Central memory CD8-positive, alpha-beta T cell (primary cell): ENCODE measurements around the gene NRTN.

Experiments
- ATAC-seq: fragments of 150-1000 bp; cut with Tn5 transposase; replicated peaks from 2 replicates; pipeline ENCODE4 v1.10.0; 2022; ENCODE audit warnings: mild to moderate bottlenecking, moderate FRiP score, moderate number of reproducible peaks; ENCODE audit not compliant: poor library complexity, severe bottlenecking; ENCODE audit errors: extremely low read depth
- DNase-seq, 2 donors: peaks; one replicate each; pipeline ENCODE4 v3.0.0; 2021; ENCODE audit warnings: low spot score in 2 of 2
- H3K27ac Mint-ChIP-seq: one replicate; pipeline ENCODE4 v1.8.0; 2022; ENCODE audit warnings: low read depth, mild to moderate bottlenecking, moderate library complexity, mixed read lengths
- H3K27me3 Mint-ChIP-seq: one replicate; pipeline ENCODE4 v1.8.0; 2022; ENCODE audit warnings: mixed read lengths
- H3K36me3 Mint-ChIP-seq: one replicate; pipeline ENCODE4 v1.8.0; 2022; ENCODE audit warnings: mild to moderate bottlenecking, moderate library complexity, mixed read lengths; ENCODE audit not compliant: insufficient read depth
- H3K4me1 Mint-ChIP-seq: one replicate; pipeline ENCODE4 v1.8.0; 2022; ENCODE audit warnings: mixed read lengths
- H3K4me3 Mint-ChIP-seq: one replicate; pipeline ENCODE4 v1.8.0; 2022; ENCODE audit warnings: mild to moderate bottlenecking, moderate library complexity, mixed read lengths
- H3K9me3 Mint-ChIP-seq: one replicate; pipeline ENCODE4 v1.8.0; 2022; ENCODE audit warnings: mixed read lengths

The NRTN gene

DNA sequence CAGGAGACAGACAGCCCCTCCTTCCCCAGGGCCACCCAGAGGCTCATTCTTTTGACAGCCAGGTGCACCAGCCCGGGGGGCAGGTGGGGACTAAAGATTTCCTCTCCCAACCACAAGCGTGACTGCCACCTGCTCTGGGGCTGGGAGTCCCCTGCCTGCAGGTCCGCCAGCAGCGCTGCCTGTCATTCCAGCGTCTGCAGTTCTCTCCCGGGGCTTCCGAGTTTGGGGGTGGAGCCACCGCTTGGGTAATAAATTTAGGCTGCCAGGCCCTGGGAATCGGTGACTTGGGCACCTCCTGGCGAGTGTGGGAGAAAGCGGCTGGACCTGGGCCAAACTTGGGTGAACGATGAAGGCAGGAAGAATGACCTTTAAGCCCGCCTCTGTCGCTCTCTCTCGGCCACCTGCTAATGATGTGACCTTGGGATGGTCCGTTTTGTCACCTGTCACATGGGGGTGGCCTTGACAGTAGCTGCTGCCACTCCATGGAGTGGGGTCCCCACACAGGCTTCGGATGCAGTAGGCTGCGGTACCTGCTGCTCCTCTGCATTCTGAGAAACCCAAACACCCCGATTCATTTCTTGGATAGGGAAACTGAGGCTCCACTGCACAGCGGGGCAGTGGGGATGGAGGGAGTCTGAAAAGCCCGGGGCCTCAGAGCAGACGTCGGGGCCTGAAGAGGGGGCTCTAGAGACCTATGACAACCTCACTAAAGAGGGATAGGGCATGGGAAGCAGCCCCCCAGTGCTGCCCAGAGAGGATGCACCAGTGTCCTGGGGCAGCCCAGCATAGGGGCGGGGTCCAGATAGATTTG, 21.9 kb downstream of the NRTN start:
- peaks cover 14% of the 10 kb centered on the region for H3K36me3 Mint-ChIP-seq
- peaks cover 16% of the 10 kb centered on the region for H3K4me1 Mint-ChIP-seq
- peak overlapping the region; percentile 82 for H3K27ac Mint-ChIP-seq
- ATAC-seq (no peak), DNase-seq (no peak)
- H3K9me3 Mint-ChIP-seq = peaks cover 5% of the 10 kb centered on the region
- no peaks in the 10 kb centered on the region for H3K27me3 Mint-ChIP-seq
- H3K4me3 Mint-ChIP-seq = peak overlapping the region; percentile 87

DNA sequence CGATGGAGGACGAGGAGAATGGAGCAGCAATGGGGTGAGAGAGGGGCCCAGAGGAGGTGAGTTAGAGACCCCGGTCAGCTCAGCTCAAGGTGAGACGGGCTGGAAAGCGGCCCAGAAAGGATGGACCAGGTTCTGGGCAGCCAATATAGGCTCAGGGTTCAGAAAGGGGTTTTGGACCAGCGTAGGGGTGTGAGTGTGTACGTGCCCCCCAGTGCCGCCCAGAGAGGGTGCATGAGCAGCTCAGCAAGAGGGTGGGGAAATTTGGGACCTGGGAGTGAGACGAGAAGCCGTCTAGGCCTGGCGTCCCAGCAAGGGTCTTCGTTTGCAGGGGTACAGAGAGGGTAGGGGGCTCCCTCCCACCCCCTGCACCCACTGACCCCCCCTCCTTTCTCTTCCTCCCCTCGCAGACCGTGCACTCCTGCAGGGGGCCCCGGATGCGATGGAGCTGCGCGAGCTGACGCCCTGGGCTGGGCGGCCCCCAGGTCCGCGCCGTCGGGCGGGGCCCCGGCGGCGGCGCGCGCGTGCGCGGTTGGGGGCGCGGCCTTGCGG, 22.5 kb downstream of the NRTN start:
- H3K4me1 Mint-ChIP-seq = peaks cover 16% of the 10 kb centered on the region
- DNase-seq = no peak
- peaks cover 14% of the 10 kb centered on the region for H3K36me3 Mint-ChIP-seq
- peak overlapping the region; percentile 87 for H3K4me3 Mint-ChIP-seq
- peaks cover 5% of the 10 kb centered on the region for H3K9me3 Mint-ChIP-seq
- no peak for ATAC-seq
- H3K27me3 Mint-ChIP-seq = peaks cover 6% of the 10 kb centered on the region
- peak overlapping the region; percentile 82 for H3K27ac Mint-ChIP-seq

DNA sequence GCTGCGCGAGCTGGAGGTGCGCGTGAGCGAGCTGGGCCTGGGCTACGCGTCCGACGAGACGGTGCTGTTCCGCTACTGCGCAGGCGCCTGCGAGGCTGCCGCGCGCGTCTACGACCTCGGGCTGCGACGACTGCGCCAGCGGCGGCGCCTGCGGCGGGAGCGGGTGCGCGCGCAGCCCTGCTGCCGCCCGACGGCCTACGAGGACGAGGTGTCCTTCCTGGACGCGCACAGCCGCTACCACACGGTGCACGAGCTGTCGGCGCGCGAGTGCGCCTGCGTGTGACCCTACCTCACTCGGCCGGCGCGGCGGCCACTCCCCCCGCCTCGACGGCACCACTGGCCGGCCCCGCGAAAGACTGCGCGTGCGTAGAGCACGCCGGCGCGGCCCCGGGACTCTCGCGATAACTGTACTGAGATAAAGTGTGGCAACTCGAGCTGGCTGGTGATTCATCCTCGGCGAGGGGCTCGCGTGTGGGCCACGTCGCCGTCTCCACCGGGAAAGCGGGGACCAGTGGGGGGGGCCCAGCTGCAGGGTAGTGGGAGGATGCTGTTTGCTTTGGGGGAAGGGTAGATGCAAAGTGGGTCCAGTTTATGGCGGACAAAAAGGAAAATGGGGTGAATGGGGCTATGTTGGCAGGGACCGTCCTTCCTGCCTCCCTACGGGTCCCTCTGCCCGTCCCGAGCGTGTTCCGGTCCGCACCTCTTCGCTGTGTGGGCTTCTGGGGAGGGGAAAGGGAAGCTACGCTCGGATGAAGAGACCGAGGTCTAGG, 23.2 kb downstream of the NRTN start:
- H3K9me3 Mint-ChIP-seq = peaks cover 5% of the 10 kb centered on the region
- DNase-seq (peak; percentile 81 to 85), ATAC-seq (peak; percentile 80)
- peaks cover 14% of the 10 kb centered on the region for H3K36me3 Mint-ChIP-seq
- peaks cover 16% of the 10 kb centered on the region for H3K4me1 Mint-ChIP-seq
- peaks cover 11% of the 10 kb centered on the region for H3K27me3 Mint-ChIP-seq
- peak overlapping the region; percentile 87 for H3K4me3 Mint-ChIP-seq
- H3K27ac Mint-ChIP-seq = peak overlapping the region; percentile 82

DNA sequence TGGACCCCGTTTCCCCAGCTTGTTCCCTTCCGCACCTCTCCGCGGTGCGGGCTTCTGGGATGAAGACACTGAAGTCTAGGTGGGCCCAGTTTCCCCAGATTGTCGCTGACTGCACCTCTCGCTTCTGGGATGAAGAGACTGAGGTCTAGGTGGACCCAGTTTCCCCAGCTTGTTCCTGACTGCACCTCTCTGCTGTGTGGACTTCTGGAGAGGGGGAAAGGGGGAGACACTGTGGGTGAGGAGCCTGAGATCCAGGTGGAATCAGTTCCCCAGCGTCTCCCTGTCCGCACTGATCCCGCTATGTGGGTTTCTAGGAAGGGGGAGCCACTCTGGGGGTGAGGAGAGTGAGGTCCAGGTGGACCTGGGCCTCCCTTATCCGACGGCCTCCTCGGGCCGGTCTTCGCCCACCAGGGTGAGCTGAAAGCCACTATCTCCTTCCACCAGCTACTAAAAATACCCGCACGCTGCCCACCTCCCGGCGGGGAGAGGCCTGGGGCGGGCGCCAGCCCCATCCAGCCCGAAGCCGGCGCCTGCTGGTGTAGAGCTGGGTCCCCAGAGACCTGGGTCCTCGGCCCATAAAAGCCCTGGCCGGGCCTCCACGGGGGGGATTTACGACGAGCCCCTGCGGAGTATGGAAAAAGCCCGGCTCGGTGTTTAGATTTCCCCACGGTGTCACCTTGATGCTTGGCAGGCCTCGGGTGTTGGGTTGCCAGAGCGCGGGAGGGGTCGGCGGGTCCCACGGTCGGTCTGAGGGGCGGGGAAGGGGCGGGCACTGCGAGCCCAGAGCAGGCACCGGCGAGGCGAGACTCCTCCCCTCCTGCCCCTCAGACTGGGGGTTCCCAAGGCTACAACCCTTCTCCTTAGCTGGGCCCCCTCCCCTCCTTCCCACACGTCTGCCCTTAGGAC, 24.0 kb downstream of the NRTN start:
- Mint-ChIP-seq H3K4me3 (peak overlapping the region; percentile 87), H3K27ac (peak overlapping the region; percentile 82), H3K4me1 (peaks cover 16% of the 10 kb centered on the region), H3K36me3 (peaks cover 14% of the 10 kb centered on the region), H3K9me3 (peaks cover 5% of the 10 kb centered on the region), H3K27me3 (peaks cover 15% of the 10 kb centered on the region)
- ATAC-seq = no peak
- DNase-seq = no peak

DNA sequence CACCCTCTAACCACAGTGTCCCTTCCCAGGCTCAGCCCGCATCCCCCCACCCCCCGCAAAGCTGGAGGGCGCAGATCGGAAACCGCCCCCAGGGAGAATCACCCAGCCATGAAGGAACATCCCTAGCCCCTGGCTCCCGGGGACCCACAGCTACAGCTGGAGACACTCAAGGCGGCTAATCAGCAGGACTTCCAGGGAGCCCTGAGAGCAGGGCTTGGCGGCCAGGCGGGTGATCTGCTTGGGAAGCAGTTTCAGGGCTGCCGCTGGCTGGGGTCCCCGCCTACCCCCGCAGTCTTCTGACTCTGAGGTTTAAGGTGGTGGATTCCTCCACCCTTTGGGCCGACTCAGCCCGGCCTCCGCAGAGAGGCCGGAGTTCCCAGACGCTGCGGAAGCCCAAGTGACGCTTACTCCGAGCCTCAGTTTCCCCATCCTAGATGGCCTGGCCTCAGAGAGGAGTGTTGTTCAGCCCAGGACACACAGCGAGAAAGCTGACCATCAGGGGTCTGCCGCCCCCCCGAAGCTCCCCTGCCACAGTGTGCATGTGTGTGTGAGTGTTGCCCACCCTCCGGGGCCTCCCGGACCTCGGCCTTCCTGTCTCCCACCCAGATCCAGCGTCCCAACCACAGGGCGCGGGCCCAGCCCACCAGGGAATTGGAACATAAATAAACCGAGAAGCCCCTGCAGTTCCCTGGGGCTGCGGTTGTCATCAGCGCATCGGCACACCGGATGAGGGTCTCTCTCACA, 24.9 kb downstream of the NRTN start:
- H3K4me1 Mint-ChIP-seq = peaks cover 16% of the 10 kb centered on the region
- H3K27me3 Mint-ChIP-seq = peaks cover 24% of the 10 kb centered on the region
- peak overlapping the region; percentile 30 for H3K27ac Mint-ChIP-seq
- H3K9me3 Mint-ChIP-seq = peaks cover 5% of the 10 kb centered on the region
- DNase-seq (no peak), ATAC-seq (no peak)
- H3K36me3 Mint-ChIP-seq = peaks cover 14% of the 10 kb centered on the region
- no peak overlapping the region for H3K4me3 Mint-ChIP-seq

DNA sequence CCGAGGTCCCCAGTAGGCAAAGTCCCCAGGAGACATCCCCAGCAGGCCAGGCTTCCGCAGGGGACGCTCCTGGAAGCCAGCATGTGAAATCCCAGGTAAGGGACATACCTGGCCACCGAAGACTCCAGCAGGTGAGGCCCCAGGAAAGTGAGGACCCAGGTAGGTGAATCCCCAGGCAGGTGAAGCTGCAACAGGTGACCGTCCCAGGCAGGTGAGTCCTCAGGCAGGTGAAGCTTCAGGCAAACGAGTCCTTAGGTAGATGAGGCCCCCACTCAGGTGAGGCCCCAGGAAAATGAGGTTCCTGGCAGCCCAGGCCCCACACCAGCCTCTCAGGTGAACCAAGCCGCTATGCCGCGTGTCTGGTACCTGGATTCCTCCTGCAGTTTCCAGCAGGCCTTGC, 26.3 kb downstream of the NRTN start:
- Mint-ChIP-seq H3K27me3 (peaks cover 30% of the 10 kb centered on the region), H3K27ac (no peak overlapping the region), H3K4me3 (no peak overlapping the region), H3K4me1 (peaks cover 16% of the 10 kb centered on the region), H3K36me3 (peaks cover 13% of the 10 kb centered on the region), H3K9me3 (peaks cover 5% of the 10 kb centered on the region)
- no peak for DNase-seq
- no peak for ATAC-seq

DNA sequence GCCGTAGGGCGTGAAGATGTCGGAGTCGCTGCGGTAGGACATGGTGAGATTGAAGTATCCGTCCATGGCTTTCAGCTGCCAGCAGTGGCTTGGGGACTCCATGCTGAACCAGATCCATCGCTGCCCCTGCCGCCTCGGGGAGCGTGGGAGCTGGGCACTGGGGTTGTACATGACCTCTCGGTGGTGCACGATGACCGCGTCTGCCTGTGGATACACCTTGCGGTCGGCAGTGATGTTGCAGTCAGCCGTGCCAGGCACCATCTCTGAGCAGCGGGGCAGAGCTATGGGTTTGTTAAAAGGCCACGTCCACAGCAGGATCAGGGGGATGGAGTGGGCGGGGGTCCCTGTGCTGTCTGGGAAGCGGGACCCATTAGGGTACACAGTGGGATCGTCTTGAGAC, 27.2 kb downstream of the NRTN start:
- Mint-ChIP-seq H3K9me3 (peaks cover 3% of the 10 kb centered on the region), H3K27ac (no peak overlapping the region), H3K27me3 (peaks cover 33% of the 10 kb centered on the region), H3K36me3 (peaks cover 10% of the 10 kb centered on the region), H3K4me1 (peaks cover 13% of the 10 kb centered on the region), H3K4me3 (no peak overlapping the region)
- ATAC-seq = no peak
- DNase-seq = no peak

DNA sequence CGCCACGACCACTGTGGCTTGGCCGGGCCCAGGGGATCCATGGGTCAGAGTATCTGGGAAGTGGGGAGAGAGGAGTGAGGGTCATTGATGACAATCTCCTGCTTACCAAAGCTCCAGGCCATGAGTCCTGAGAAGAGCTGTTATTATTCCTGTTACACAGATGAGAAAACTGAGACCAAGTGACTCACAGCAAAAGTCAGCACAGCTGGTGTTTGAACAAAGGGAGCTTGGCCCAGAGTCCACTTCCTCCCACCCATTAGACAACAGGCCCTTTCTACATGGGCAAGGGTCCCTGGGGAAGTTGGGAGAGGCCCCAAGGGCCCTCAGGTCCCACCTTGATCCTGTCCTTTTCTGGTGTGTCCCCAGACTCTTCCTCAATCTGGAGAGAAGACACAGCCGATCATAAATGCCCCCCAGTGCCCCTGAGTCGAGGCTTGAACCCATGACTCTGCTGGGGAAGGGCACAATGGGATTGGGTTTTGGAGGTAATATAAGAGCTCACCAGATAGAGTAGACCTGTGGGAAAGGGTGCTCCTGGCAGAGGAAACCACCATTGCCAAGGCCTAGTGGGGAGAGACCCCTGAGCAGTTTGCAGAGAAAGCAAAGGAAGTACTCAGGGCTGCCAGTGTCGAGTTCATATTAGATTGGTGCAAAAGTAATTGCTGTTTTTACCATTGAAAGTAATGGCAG, 27.8 kb downstream of the NRTN start:
- Mint-ChIP-seq H3K4me3 (no peak overlapping the region), H3K27me3 (peaks cover 39% of the 10 kb centered on the region), H3K36me3 (peaks cover 8% of the 10 kb centered on the region), H3K4me1 (peaks cover 10% of the 10 kb centered on the region), H3K9me3 (no peaks in the 10 kb centered on the region), H3K27ac (no peak overlapping the region)
- DNase-seq (no peak), ATAC-seq (no peak)

DNA sequence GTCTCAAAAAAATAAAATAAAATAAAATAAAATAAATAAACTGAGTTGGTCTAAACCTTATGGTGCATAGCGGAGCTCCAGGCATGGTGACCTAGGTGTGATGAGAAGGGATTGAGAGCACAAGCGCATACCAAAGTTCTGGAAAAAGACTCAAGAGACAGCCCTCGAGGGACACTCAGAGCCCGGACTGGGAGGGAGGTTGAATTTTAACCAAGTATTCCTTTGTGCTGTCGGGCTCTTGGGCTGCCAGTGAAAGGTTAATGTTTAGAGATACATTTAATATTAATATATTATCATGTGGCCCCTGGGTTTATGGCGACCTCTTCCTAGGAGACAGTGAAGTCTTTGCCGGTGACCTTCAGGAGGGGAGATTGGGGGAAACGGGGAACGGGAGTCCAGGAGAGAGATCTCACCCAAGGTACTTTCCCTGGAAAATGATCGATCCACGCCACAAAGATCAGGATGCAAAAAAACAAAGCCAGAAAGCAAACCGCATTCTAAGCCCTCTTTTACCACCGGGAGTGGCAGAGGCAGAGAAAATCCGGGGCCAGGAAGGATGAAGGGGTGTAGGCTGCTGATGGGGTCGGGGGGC, 33.0 kb downstream of the NRTN start:
- Mint-ChIP-seq H3K4me1 (no peaks in the 10 kb centered on the region), H3K27ac (no peak overlapping the region), H3K4me3 (no peak overlapping the region), H3K36me3 (peaks cover 1% of the 10 kb centered on the region), H3K9me3 (no peaks in the 10 kb centered on the region), H3K27me3 (peaks cover 40% of the 10 kb centered on the region)
- no peak for DNase-seq
- no peak for ATAC-seq

DNA sequence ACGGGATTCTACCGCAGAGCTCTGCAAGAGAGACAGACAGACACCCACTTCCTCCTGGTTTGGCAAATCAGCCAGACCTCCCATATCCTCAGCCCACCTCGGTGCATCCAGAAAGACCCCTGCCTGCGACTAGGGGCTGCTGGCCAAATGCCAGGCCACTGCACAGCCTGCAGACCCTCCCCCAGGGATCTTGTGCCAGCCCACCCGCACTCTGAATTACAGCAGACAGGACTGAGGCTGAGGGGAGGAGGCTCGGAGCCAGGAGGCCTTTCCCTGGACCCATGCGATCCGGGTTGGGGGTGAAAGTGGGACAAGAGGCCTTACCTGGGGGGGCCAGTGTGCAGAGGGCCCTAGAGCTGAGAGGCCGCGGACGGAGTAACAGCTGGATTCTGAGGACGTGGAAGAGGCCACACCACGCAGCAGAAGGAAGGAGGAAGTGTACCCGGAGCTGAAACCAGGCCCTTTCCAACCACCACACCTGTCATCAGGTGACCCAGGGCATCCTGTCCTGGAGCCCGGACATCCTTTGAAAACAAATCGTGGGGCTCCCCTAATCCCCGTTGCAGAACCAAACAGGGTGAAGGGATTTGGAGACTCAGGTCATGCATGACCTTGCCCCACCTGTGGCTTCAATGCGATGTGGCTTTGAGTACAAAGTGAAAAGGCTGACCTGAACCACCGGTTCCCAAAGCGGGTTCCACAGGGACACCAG, 33.6 kb downstream of the NRTN start:
- Mint-ChIP-seq H3K36me3 (peaks cover 5% of the 10 kb centered on the region), H3K27me3 (peaks cover 45% of the 10 kb centered on the region), H3K4me1 (no peaks in the 10 kb centered on the region), H3K4me3 (no peak overlapping the region), H3K27ac (no peak overlapping the region), H3K9me3 (no peaks in the 10 kb centered on the region)
- DNase-seq (no peak), ATAC-seq (no peak)
